SK-N-MC (cell line): Measurements from ENCODE around the gene SLC25A24.
A peak's percentile ranks its signal among the peaks of the same experiment; 100 is the strongest.

Experiments used
- EZH2 ChIP-seq: fragments of 200-600 bp; sonication (generic); IDR thresholded peaks from one replicate; pipeline ENCODE4 v1.6.1; 2017; ENCODE audit warnings: antibody characterized with exemption
- POLR2AphosphoS5 ChIP-seq: IDR thresholded peaks from 2 replicates; pipeline ENCODE4 v1.6.1; 2012; ENCODE audit warnings: mild to moderate bottlenecking, low read depth, low read length, borderline replicate concordance

DNA sequence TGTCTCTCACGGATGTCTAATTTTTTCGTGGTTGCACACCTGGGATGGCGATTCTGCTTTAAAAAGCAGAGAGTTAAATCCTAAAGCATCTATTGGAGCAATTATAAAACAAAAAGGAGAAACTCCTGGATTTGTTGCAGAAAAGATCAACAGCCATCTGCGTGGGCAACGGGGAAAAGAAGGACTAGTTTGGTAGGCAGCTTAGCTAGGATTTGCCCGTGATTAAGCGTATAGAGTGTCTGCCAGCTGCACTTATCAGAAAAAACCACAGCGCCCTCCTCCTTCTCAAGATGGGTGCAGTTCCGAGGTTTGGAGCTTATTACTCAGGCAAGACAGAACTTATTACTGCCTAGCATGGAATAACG lies 526 bp upstream of the SLC25A24 start:
- TF ChIP-seq POLR2AphosphoS5 (peak; percentile 7; the same call in 1 of the 2 replicates), EZH2 (no peak)
